ENCODE results near the gene PXMP4. TPM values are rescaled to one million over a fixed set of nuclear protein-coding genes. Genes with fewer than 3 reads are reported as not detected.

Gene PXMP4
- total RNA-seq, 1 experiment from 2014 or later = 5.7 TPM

DNA sequence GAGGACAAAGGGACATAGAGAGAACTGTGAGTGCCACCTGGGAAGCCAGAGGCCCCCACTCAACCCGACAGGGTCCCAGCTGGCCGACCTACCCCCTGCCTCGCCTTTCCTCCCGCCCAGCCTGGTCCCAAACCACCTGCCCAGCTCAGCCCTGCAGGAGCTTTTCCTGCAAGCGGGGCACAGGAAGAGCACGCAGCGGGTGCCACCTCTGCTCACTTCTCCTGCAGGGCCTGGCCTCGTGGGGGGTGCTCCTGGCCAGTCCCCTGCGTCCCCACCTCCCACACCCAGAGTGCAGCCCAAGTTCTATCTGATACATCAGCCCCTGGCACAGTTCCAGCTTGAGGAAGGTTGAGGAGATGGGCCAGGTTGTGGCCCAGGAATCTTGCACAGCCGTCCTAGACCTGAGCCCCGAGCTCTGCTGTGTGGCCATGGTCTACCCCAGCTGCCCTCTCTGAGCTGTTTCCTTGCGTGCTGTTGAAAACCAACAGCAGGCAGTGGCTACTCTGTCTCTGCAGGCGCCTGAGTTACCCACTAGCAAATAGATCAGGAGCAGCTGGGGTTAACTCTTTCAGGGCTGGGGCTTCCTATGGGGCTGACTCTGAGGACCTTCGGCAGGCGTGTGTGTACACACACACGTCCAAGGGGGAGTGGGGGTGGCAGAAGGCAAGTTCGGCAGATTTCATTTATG lies 47.5 kb downstream of the PXMP4 start:
- peaks cover 33 to 56% (median 47%) of the 10 kb centered on the region in 3 experiments; a peak in 6 of 7 replicates for H3K36me3 Mint-ChIP-seq (ENCODE audit: insufficient read depth in 1 of 3, low read depth in 3 of 3)
- H3K27me3 Mint-ChIP-seq (ENCODE audit: low read depth) = peaks cover 2% of the 10 kb centered on the region
- Histone ChIP-seq H4K20me1 (ENCODE audit: control insufficient read depth, insufficient read depth, insufficient read length) (no peaks in the 10 kb centered on the region), H3K18ac (ENCODE audit: insufficient read length, low read depth, low read length) (no peak overlapping the region), H2BK120ac (ENCODE audit: low read depth, low read length, poor library complexity, severe bottlenecking) (no peak overlapping the region), H3K79me2 (ENCODE audit: insufficient read depth, low read length) (no peaks in the 10 kb centered on the region), H2AFZ (ENCODE audit: low read length) (no peak overlapping the region), H4K8ac (replicated peaks; ENCODE audit: insufficient read length, low read depth, low read length) (no peak overlapping the region), H2AK5ac (ENCODE audit: insufficient read length, low read length) (no peak overlapping the region), H3K56ac (ENCODE audit: insufficient read length, low read depth, low read length) (no peak overlapping the region), H3K4me1 (ENCODE audit: insufficient read depth, low read length) (peaks cover 4% of the 10 kb centered on the region; the same call in 1 of the 2 replicates), H2BK12ac (ENCODE audit: insufficient read length, low read depth, low read length) (no peak overlapping the region), H3T11ph (ENCODE audit: low read length) (no peak overlapping the region), H3K9ac (ENCODE audit: extremely low read depth, insufficient read length, low read length) (no peak overlapping the region), H2BK15ac (ENCODE audit: low read depth, low read length) (no peak overlapping the region), H3K23ac (ENCODE audit: insufficient read length, low read depth, low read length) (no peak overlapping the region), H3K9me3 (ENCODE audit: control insufficient read depth, low read depth, low read length) (no peaks in the 10 kb centered on the region), H2BK5ac (ENCODE audit: insufficient read length, low read length) (no peak overlapping the region), H3K23me2 (ENCODE audit: insufficient read length, low read depth, low read length, poor library complexity, severe bottlenecking) (peaks cover 22% of the 10 kb centered on the region), H4K91ac (ENCODE audit: insufficient read length, low read depth, low read length) (no peak overlapping the region), H3K27ac (ENCODE audit: insufficient read length, low read depth, low read length) (no peak overlapping the region), H3K4me2 (ENCODE audit: insufficient read depth, insufficient read length, low read length) (no peak overlapping the region), H4K5ac (ENCODE audit: insufficient read length, low read depth, low read length) (no peak overlapping the region), H3K14ac (ENCODE audit: insufficient read depth, low read length) (no peak overlapping the region), H3K79me1 (ENCODE audit: insufficient read depth, low read depth, low read length, poor library complexity, severe bottlenecking) (no peaks in the 10 kb centered on the region), H3K27me3 (ENCODE audit: insufficient read depth, low read length) (no peaks in the 10 kb centered on the region), H2BK20ac (ENCODE audit: low read depth, low read length, poor library complexity, severe bottlenecking) (no peak overlapping the region), H3K4ac (ENCODE audit: low read depth, low read length) (no peak overlapping the region)
- DNase-seq = no peak
- no peaks in the 10 kb centered on the region; a peak in 1 of 5 replicates for H3K9me3 Mint-ChIP-seq
- no CpG with 5 or more reads among the region's 17 CpGs for WGBS (ENCODE audit: extremely low coverage, insufficient read length, low lambda C conversion rate)
- TF ChIP-seq, protein P1, sequence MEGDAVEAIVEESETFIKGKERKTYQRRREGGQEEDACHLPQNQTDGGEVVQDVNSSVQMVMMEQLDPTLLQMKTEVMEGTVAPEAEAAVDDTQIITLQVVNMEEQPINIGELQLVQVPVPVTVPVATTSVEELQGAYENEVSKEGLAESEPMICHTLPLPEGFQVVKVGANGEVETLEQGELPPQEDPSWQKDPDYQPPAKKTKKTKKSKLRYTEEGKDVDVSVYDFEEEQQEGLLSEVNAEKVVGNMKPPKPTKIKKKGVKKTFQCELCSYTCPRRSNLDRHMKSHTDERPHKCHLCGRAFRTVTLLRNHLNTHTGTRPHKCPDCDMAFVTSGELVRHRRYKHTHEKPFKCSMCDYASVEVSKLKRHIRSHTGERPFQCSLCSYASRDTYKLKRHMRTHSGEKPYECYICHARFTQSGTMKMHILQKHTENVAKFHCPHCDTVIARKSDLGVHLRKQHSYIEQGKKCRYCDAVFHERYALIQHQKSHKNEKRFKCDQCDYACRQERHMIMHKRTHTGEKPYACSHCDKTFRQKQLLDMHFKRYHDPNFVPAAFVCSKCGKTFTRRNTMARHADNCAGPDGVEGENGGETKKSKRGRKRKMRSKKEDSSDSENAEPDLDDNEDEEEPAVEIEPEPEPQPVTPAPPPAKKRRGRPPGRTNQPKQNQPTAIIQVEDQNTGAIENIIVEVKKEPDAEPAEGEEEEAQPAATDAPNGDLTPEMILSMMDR (conservative IDR thresholded peaks at IDR 0.05) = no peak
- H3K4me1 Mint-ChIP-seq = peaks cover 30% of the 10 kb centered on the region in 2 experiments
- peak overlapping the region in 2 of 3 experiments; percentile 25 to 95; a peak in 2 of 7 replicates for H3K27ac Mint-ChIP-seq
- peak overlapping the region; percentile 87 to 90 for H3K4me3 Mint-ChIP-seq
